Measurements from ENCODE around the gene FGD4. TPM values are rescaled to one million over a fixed set of nuclear protein-coding genes. Genes with fewer than 3 reads are reported as not detected.

The FGD4 gene
- polyA plus RNA-seq, 1 donor from 2014 or later = 0.64 TPM

GRCh38 chr12:32587581-32588495 is 188.5 kb downstream of the FGD4 start:
- Mint-ChIP-seq H3K27me3 (no peaks in the 10 kb centered on the region), H3K9me3 (no peaks in the 10 kb centered on the region), H3K36me3 (no peaks in the 10 kb centered on the region), H3K4me1 (peaks cover 5 to 19% (median 11%) of the 10 kb centered on the region in 3 donors), H3K4me3 (peak overlapping the region in 1 of 4 donors; percentile 24), H3K27ac (no peak overlapping the region)

DNA sequence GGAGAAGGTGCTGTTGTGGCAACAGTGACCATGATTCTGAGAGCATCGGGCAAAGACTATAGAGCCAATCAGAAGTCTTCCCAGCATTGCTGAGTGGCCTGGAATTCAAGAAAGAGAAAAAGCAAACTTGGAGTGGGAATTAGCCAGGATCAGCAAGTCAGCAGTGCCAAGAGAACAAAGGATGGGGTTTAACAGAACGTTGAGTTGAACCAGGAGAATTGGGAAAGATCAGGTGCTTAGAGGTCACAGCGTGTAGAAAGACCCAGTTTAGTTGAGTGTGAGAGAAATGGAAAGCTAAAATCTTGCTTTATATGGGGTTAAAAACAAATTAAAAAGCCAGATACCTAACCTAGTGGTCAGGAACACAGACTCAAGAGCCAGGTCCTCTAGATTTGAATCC is 189.2 kb downstream of the FGD4 start:
- no peak overlapping the region for H3K4me3 Mint-ChIP-seq

GRCh38 chr12:32589165-32589865 is 190.0 kb downstream of the FGD4 start:
- Mint-ChIP-seq H3K27ac (peak overlapping the region in 1 of 3 donors; percentile 28), H3K36me3 (no peaks in the 10 kb centered on the region), H3K4me3 (peak overlapping the region in 1 of 4 donors; percentile 57), H3K27me3 (no peaks in the 10 kb centered on the region), H3K4me1 (peaks cover 5 to 19% (median 11%) of the 10 kb centered on the region in 3 donors), H3K9me3 (no peaks in the 10 kb centered on the region)

More for the DNA sequence above, 189.2 kb downstream of the FGD4 start:
- Mint-ChIP-seq H3K27me3 (no peaks in the 10 kb centered on the region), H3K27ac (no peak overlapping the region), H3K9me3 (no peaks in the 10 kb centered on the region), H3K36me3 (no peaks in the 10 kb centered on the region), H3K4me1 (peaks cover 5 to 19% (median 11%) of the 10 kb centered on the region in 3 donors)

GRCh38 chr12:32595251-32595650 is 195.9 kb downstream of the FGD4 start:
- Mint-ChIP-seq H3K4me1 (peaks cover 0 to 3% (median 0%) of the 10 kb centered on the region in 3 donors), H3K9me3 (no peaks in the 10 kb centered on the region), H3K4me3 (no peak overlapping the region), H3K27me3 (no peaks in the 10 kb centered on the region), H3K27ac (no peak overlapping the region), H3K36me3 (peaks cover 5% of the 10 kb centered on the region)

GRCh38 chr12:32596030-32596429 is 196.7 kb downstream of the FGD4 start:
- Mint-ChIP-seq H3K4me1 (peaks cover 0 to 3% (median 0%) of the 10 kb centered on the region in 3 donors), H3K27ac (no peak overlapping the region), H3K4me3 (no peak overlapping the region), H3K27me3 (no peaks in the 10 kb centered on the region), H3K9me3 (no peaks in the 10 kb centered on the region), H3K36me3 (peaks cover 5% of the 10 kb centered on the region)

GRCh38 chr12:32598688-32599087 is 199.3 kb downstream of the FGD4 start:
- Mint-ChIP-seq H3K27ac (no peak overlapping the region), H3K36me3 (peaks cover 5% of the 10 kb centered on the region), H3K27me3 (no peaks in the 10 kb centered on the region), H3K9me3 (no peaks in the 10 kb centered on the region), H3K4me1 (peaks cover 0 to 3% (median 0%) of the 10 kb centered on the region in 3 donors), H3K4me3 (no peak overlapping the region)

DNA sequence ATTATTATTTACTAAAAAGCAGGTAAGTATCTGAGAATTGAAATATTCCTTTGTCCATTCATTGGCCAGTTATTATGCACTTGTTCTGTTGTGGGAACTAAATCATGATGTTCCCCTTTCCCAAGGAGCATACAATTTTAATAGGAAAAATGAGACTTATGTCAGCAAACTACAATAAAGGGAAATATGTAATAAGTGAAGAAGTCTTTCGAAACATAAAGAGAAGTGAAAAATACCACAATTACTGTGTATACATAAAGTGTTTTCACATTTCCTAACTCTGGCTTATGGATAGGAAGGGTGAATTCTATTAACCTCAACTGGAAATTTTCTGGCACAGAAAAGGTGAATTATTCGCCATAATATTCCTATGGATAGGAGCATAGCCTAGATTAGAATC is 201.3 kb downstream of the FGD4 start:
- Mint-ChIP-seq H3K27me3 (no peaks in the 10 kb centered on the region), H3K27ac (no peak overlapping the region), H3K36me3 (peaks cover 7% of the 10 kb centered on the region), H3K4me3 (no peak overlapping the region), H3K9me3 (no peaks in the 10 kb centered on the region), H3K4me1 (peaks cover 0 to 3% (median 0%) of the 10 kb centered on the region in 3 donors)

- no peaks in the 10 kb centered on the region for H3K9me3 Mint-ChIP-seq
- no peaks in the 10 kb centered on the region for H3K4me1 Mint-ChIP-seq
- H3K27ac Mint-ChIP-seq = no peak overlapping the region
- no peak overlapping the region for H3K4me3 Mint-ChIP-seq
- H3K27me3 Mint-ChIP-seq = no peaks in the 10 kb centered on the region
- H3K36me3 Mint-ChIP-seq = peaks cover 1% of the 10 kb centered on the region
Measured at GRCh38 chr12:32603071-32603470, 203.7 kb downstream of the FGD4 start.

DNA sequence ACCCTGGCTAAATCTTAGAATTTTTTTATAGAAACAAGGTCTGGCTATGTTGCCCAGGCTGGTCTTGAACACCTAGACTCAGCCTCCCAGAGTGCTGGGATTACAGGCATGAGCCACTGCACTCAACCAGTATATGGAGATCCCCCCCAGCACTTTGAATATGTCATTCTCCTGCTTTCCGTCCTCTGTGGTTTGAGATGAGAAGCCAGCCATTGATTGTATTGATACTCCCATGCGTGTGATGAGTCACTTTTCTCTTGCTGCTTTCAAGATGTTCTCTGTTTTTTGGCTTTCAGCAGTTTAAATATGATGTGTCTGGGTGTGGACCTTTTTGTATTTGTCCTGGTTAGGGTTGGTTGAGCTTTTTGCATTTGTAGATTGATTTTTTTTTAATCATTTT is 204.5 kb downstream of the FGD4 start:
- H3K4me3 Mint-ChIP-seq = no peak overlapping the region
- H3K9me3 Mint-ChIP-seq = no peaks in the 10 kb centered on the region
- peaks cover 1% of the 10 kb centered on the region for H3K36me3 Mint-ChIP-seq
- H3K27ac Mint-ChIP-seq = no peak overlapping the region
- no peaks in the 10 kb centered on the region for H3K27me3 Mint-ChIP-seq
- H3K4me1 Mint-ChIP-seq = no peaks in the 10 kb centered on the region

DNA sequence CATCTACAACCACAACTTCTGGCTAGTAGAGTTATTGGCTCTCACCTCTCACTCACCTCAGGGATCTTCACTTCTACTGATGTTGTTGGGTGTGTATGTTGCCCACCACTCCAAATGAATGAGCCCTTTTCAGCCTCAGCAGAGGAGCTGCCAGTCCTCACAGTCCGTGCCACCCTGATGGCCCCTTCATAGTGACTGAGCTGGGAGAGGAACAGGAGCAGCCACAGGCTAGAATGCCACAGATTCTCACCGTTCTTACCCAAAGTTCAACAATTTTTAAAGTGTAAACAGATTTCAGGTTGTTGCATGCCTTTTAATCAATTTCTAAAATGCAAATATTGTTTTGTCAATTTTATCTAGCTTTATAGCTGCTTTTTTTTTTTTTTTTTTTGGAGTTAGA is 205.2 kb downstream of the FGD4 start:
- Mint-ChIP-seq H3K9me3 (no peaks in the 10 kb centered on the region), H3K36me3 (peaks cover 3% of the 10 kb centered on the region), H3K4me3 (no peak overlapping the region), H3K4me1 (no peaks in the 10 kb centered on the region), H3K27me3 (no peaks in the 10 kb centered on the region), H3K27ac (no peak overlapping the region)

GRCh38 chr12:32605326-32606095 is 206.2 kb downstream of the FGD4 start:
- H3K27ac Mint-ChIP-seq = no peak overlapping the region
- H3K9me3 Mint-ChIP-seq = no peaks in the 10 kb centered on the region
- H3K27me3 Mint-ChIP-seq = no peaks in the 10 kb centered on the region
- no peaks in the 10 kb centered on the region for H3K4me1 Mint-ChIP-seq
- H3K36me3 Mint-ChIP-seq = peaks cover 3% of the 10 kb centered on the region
- H3K4me3 Mint-ChIP-seq = no peak overlapping the region

DNA sequence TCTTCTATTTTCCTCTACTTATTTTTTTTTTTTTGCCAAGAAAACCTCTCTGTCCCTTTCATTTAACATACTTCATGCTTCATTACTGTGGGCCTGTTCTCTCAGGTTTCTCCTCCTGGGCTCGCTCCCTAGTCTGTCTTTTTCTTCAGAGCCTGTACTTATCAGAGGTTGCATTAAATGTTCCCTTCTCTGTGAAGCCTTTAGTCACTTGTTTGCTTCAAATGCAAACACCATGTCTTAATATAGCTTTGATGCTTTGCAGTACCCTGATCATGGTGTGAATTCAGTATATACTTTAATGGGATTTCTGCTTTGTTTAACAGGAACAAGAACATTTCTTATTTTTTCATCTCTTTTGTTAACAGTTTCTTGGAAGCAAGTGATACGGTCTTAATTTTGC is 207.1 kb downstream of the FGD4 start:
- no peaks in the 10 kb centered on the region for H3K27me3 Mint-ChIP-seq
- no peaks in the 10 kb centered on the region for H3K9me3 Mint-ChIP-seq
- H3K4me3 Mint-ChIP-seq = no peak overlapping the region
- no peaks in the 10 kb centered on the region for H3K4me1 Mint-ChIP-seq
- H3K27ac Mint-ChIP-seq = no peak overlapping the region
- peaks cover 5% of the 10 kb centered on the region for H3K36me3 Mint-ChIP-seq

DNA sequence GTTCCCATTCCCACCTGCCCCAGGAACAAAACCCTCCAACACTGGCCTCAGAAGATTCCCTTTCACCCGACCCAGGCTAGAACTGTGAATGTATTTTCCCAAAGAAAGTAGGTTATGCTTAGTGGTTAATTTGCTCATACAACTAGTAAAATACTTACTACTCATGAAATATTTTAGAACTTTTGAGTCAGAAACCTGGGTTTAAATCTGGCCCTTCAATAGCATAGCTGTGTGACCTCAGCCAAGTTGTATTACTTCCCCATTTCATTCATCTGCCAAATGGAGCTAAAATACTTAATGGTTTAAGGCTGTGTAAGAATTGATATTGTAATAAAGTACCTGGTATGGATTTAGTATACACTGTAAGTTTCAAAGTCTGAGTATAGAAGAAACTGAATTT is 210.6 kb downstream of the FGD4 start:
- Mint-ChIP-seq H3K27ac (no peak overlapping the region), H3K27me3 (no peaks in the 10 kb centered on the region), H3K4me3 (no peak overlapping the region), H3K9me3 (no peaks in the 10 kb centered on the region), H3K4me1 (no peaks in the 10 kb centered on the region), H3K36me3 (peaks cover 6% of the 10 kb centered on the region)

DNA sequence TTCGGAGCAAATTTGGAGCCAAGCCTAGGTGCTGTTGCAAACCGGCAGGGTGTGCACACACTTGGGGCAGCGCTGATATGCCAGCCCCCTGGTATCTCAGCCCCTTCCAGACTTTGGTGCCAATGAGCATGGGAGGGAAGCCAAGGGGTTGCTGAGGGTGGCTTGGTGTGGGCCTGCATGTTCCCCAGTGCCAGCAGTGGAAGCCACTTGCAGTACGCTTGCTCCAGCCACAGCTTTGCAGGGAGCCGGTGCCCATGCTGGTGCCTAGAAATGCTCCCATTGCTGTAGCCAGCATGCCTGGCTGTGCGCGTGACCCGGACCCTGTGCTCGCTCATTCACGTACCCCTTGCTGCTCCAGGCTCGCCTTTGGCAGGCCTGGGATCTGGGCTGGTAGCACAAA is 212.6 kb downstream of the FGD4 start:
- no peaks in the 10 kb centered on the region for H3K4me1 Mint-ChIP-seq
- H3K36me3 Mint-ChIP-seq = peaks cover 6% of the 10 kb centered on the region

More for the DNA sequence above, 212.6 kb downstream of the FGD4 start:
- Mint-ChIP-seq H3K27me3 (no peaks in the 10 kb centered on the region), H3K9me3 (no peaks in the 10 kb centered on the region), H3K27ac (no peak overlapping the region), H3K4me3 (no peak overlapping the region)

Data from IgD-negative memory B cell (primary cell).